Lower lobe of right lung (tissue), 2 donors: Measurements from ENCODE around the gene CDH23. TPM values are rescaled to one million over a fixed set of nuclear protein-coding genes. Genes with fewer than 3 reads are reported as not detected.

Experiments
- ATAC-seq, 2 donors: fragments of 200-7000 bp; cut with Tn5 transposase; one replicate each; pipeline ENCODE4 v1.9.1; 2020 to 2022; ENCODE audit warnings: mild to moderate bottlenecking in 2 of 2, moderate library complexity in 2 of 2
- DNase-seq: peaks from one replicate; pipeline ENCODE4 v3.0.0-alpha.2; 2020
- H3K27ac ChIP-seq: fragments of 200-600 bp; one replicate; pipeline ENCODE4 v1.8.0; 2022
- H3K27me3 ChIP-seq: fragments of 200-600 bp; one replicate; pipeline ENCODE4 v1.8.0; 2022; ENCODE audit warnings: low read depth
- H3K36me3 ChIP-seq: fragments of 200-600 bp; one replicate; pipeline ENCODE4 v1.8.0; 2022; ENCODE audit warnings: mild to moderate bottlenecking
- H3K4me1 ChIP-seq: fragments of 200-600 bp; one replicate; pipeline ENCODE4 v1.8.0; 2022
- H3K4me3 ChIP-seq: fragments of 200-600 bp; one replicate; pipeline ENCODE4 v1.8.0; 2022; ENCODE audit warnings: mild to moderate bottlenecking
- H3K9me3 ChIP-seq: fragments of 200-600 bp; one replicate; pipeline ENCODE4 v1.8.0; 2022
- CTCF ChIP-seq: fragments of 200-600 bp; IDR thresholded peaks from one replicate; pipeline ENCODE4 v1.8.0; 2022; ENCODE audit warnings: antibody characterized with exemption, mild to moderate bottlenecking
- intact Hi-C: fragments of 100-400 bp; cut with DNase I; formaldehyde crosslinking; loops from one replicate; pipeline ENCODE4 v1.11.0; 2022
- total RNA-seq: library from RNA; stranded (reverse); fragmentation: NEBNext Ultra II Directional; extraction: Animal tissue kit (Norgen Biotek cat#: 25700); gene quantifications from one replicate; pipeline ENCODE4 v1.2.1, GENCODE V29; 2021
- donor health status: DM: no; HTN: yes; CAD: no; lungs with severe emphysema.

The CDH23 gene
- total RNA-seq, 1 donor from 2014 or later = 9.4 TPM

- no peaks in the 10 kb centered on the region for H3K9me3 ChIP-seq
- H3K27ac ChIP-seq = no peak overlapping the region
- ATAC-seq (no peak), DNase-seq (no peak)
- peaks cover 11% of the 10 kb centered on the region for H3K4me1 ChIP-seq
- no peak overlapping the region for H3K4me3 ChIP-seq
- peaks cover 28% of the 10 kb centered on the region for H3K36me3 ChIP-seq
- H3K27me3 ChIP-seq = no peaks in the 10 kb centered on the region
- no peak for TF ChIP-seq CTCF
- intact Hi-C loops = no loop called here
Measured at GRCh38 chr10:71362141-71362540, 34.6 kb upstream of the CDH23 start.

GRCh38 chr10:71363936-71364335, 32.8 kb upstream of the CDH23 start:
- H3K36me3 ChIP-seq = peaks cover 13% of the 10 kb centered on the region
- ATAC-seq (no peak), DNase-seq (no peak)
- H3K4me1 ChIP-seq = peaks cover 15% of the 10 kb centered on the region
- no peak overlapping the region for H3K4me3 ChIP-seq
- no peak overlapping the region for H3K27ac ChIP-seq
- no peaks in the 10 kb centered on the region for H3K9me3 ChIP-seq
- no peaks in the 10 kb centered on the region for H3K27me3 ChIP-seq
- TF ChIP-seq CTCF = no peak
- intact Hi-C loops = no loop called here

GRCh38 chr10:71365366-71365765, 31.4 kb upstream of the CDH23 start:
- ATAC-seq (no peak), DNase-seq (no peak)
- intact Hi-C loops = no loop called here
- H3K4me1 ChIP-seq = peaks cover 12% of the 10 kb centered on the region
- no peaks in the 10 kb centered on the region for H3K27me3 ChIP-seq
- H3K36me3 ChIP-seq = peaks cover 13% of the 10 kb centered on the region
- TF ChIP-seq CTCF = no peak
- no peaks in the 10 kb centered on the region for H3K9me3 ChIP-seq
- no peak overlapping the region for H3K4me3 ChIP-seq
- no peak overlapping the region for H3K27ac ChIP-seq

GRCh38 chr10:71366690-71367089, 30.0 kb upstream of the CDH23 start:
- intact Hi-C loops = no loop called here
- ATAC-seq (no peak), DNase-seq (no peak)
- no peak overlapping the region for H3K27ac ChIP-seq
- no peaks in the 10 kb centered on the region for H3K27me3 ChIP-seq
- TF ChIP-seq CTCF = no peak
- H3K9me3 ChIP-seq = no peaks in the 10 kb centered on the region
- peaks cover 11% of the 10 kb centered on the region for H3K36me3 ChIP-seq
- H3K4me3 ChIP-seq = no peak overlapping the region
- H3K4me1 ChIP-seq = peaks cover 17% of the 10 kb centered on the region

- H3K4me1 ChIP-seq = peaks cover 22% of the 10 kb centered on the region
- peaks cover 5% of the 10 kb centered on the region for H3K36me3 ChIP-seq
- no peak overlapping the region for H3K4me3 ChIP-seq
- no peaks in the 10 kb centered on the region for H3K27me3 ChIP-seq
- no peak for TF ChIP-seq CTCF
- no peak overlapping the region for H3K27ac ChIP-seq
- peak; percentile 42 to 58 for ATAC-seq
- intact Hi-C loops = no loop called here
- DNase-seq = no peak
- no peaks in the 10 kb centered on the region for H3K9me3 ChIP-seq
Measured at GRCh38 chr10:71367271-71367670, 29.4 kb upstream of the CDH23 start.

GRCh38 chr10:71368176-71368575, 28.5 kb upstream of the CDH23 start:
- intact Hi-C loops = no loop called here
- Histone ChIP-seq H3K27me3 (no peaks in the 10 kb centered on the region), H3K4me3 (no peak overlapping the region), H3K27ac (no peak overlapping the region), H3K4me1 (peaks cover 29% of the 10 kb centered on the region), H3K36me3 (no peaks in the 10 kb centered on the region), H3K9me3 (no peaks in the 10 kb centered on the region)
- TF ChIP-seq CTCF = no peak
- DNase-seq = no peak
- ATAC-seq = no peak
